Measurements from ENCODE around the gene OGFR.

Gene OGFR

DNA sequence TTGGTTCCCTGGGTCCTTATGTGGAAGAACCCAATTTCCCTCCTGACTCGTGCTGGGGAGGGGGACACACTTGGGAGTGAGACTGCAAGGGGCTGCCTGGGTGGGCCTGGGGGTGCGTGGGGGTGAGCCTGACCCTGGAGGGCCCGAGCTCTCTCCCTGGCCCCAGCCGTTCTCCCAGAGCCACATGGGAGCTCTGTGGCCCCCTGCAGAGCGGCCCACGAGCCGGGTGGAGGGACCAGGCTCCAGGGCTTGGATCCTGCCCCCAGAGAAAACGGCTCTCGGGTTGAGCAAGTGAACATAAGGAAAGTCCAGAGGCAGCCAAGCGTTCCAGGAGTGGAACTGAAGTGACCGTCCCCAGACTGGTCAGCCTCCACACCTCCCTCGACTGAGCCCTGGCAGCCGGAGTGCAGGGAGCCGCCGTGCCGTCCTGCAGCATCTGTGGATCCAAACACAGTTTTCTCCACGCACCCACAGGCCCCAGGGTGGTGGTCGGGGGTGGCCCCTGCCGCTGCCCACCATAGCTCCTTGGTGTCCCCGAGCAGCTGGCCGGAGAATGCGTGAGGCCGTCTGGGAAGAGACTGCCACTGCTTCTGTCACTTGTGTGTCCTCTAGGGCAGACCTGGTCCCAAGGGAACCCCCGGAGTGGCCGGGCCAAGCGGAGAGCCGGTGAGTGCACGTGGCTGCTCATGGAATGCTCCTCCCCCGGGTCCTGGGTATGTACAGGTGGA is 22.8 kb downstream of the OGFR start:
- DNase-seq, result no peak

DNA sequence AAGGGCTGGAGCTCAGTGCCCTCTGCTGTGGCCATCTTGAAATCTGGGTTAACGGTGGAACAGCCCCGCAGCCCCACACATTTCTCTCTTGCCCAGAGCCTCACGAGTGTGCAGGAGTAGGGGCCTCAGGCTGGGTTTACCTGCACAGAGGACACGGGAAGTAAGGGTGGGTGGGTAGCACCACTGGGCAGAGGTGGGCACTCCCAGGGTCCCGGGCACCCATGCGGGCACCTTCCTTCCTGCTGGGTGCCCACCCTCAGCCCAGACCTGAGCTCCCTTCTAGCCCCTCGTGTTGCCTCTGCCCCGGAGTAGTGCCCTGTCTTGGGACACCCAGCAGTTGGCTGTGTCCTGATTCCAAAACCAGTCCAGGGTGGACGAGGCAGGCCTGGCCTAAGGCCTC is 23.4 kb downstream of the OGFR start:
- no peak for DNase-seq

DNA sequence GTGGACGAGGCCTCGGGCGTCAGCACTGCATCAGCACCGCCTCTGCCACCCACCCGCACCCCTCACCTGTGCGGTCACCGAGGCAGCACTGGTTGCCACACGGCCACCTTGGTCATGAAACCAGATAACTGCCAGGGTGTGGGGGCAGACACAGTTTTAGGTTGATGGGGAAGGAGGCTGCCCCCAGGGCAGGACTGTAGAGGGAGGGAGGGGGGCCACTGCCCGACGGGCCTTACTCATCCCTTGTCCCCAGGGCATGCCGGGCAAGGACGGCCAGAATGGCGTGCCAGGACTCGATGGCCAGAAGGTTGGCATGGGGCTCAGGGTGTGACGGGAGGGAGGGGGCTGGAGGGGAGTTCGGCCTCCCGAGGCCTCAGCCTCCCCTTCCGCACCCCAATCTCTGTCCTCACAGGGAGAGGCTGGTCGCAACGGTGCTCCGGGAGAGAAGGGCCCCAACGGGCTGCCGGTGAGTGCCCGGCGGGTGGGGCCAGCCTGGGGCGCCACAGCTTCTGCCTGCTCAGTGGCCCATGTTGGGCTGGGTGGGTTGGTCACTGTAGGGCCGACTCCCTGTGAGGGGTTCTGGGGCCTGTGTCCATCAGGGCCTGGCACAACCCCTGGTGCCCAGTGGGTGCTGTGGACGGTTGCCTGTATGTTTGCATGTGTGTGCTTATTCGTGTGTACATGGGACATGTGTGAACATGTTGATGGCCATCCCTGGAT is 24.0 kb downstream of the OGFR start:
- DNase-seq, result no peak

DNA sequence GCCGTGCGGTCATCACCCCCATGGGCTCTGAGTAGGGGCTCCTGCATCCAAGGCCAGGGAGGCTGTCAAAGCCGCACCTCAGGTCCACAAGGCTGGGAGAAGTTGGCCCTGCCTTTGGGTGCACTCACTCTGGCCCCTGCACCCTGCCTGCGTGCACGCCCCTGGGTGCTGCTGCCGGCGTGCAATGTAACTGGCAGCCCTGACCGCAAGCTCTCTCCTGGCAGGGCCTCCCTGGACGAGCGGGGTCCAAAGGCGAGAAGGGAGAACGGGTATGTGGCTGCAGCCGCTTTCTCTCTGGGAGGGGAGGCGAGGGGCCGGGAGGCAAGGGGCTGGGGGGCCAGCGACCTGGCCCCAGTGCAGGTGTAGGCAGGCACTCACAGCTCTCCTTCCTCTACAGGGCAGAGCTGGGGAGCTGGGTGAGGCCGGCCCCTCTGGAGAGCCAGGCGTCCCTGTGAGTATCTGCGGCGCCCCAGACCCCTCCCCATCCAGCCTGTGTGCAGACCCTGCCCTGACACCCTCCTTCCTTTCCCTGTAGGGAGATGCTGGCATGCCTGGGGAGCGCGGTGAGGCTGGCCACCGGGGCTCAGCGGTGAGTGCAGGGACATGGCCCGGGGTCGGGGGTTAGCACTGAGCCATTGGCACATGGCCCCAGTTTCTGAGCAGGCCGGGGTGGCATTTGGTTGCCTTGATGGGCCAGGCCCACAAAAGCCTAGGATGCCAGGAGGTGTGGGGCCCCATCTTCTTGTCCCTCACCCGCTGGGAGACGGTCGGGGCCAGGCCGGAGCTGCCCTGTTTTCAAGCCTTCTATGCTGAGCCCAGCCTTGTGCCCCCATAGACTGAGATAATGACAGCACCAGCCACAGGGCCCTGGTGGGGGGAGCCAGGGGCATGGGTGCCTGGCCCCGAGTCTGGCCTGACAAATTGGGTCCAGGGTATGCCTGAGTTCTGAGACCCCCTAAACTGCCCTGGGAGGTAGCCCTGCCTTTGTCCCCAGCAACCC is 24.9 kb downstream of the OGFR start:
- no peak for DNase-seq

DNA sequence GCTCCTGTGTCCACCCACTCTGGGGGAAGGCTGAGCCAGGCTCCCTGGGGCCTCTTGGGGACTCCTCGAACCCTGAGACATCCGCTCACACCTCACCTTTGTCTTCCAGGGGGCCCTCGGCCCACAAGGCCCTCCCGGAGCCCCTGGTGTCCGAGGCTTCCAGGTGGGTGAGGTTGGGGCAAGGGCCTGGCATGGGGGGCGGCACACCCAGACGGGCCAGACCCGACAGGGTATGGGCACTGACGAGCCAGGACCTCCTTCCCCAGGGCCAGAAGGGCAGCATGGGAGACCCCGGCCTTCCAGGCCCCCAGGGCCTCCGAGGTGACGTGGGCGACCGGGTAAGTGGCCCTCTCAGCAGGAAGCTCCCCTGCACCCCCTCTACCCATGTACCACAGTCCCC is 25.6 kb downstream of the OGFR start:
- DNase-seq, result no peak

DNA sequence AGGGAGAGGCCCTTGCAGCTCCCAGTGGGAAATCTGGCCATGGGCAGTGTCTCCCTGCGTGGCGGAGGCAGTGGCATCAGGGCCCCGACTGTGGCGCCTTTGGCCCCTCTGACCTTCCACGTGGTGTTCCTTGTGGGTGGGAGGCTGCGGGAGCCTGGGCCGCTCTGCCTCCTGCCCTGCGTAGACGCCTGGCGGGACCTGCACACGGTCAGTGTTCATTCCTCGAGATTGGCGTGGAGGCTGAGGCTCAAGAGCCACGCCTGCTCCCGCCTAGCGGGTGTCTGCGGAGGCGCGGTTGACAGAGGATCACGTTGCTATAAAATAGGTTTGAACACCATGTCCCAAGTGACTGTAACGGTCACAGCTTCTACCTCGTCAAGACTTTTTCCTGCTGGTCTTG is 26.2 kb downstream of the OGFR start:
- no peak for DNase-seq

DNA sequence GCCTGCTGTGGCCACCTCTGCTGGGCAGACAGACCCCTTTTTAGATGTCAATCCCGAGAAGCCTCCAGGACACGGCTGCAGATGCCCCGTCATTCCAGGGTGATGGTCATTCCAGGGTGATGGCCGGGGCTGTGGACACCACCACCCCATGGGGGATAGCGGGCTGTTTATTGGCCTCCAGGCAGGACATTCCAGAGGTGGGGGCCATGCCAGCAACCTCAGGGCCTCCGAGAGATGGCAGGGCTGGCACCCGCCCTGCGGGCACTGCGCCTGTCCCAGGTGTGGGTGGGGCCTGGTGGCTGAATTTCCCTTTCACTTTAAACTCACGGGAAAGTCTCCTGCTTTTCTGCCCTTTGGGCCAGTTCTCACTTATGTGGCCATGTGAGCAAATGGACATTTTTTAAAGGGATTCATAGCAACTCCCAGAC is 26.7 kb downstream of the OGFR start:
- no peak for DNase-seq

DNA sequence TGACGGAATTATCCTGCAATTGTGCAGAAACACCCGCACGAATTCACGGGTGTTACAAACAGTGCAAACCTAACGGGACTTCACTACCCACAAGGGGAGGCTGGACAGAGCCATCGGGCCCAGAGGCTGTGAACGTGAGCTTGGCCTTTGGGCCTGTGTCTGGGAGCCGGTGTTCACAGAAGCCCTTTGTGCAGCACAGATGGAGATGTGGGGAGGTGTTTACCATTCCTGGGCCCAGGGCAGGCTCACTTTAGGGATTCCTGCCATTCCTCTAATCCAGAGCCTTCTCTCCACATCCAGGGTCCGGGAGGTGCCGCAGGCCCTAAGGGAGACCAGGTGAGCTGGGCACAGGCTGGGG is 27.2 kb downstream of the OGFR start:
- DNase-seq, result no peak

DNA sequence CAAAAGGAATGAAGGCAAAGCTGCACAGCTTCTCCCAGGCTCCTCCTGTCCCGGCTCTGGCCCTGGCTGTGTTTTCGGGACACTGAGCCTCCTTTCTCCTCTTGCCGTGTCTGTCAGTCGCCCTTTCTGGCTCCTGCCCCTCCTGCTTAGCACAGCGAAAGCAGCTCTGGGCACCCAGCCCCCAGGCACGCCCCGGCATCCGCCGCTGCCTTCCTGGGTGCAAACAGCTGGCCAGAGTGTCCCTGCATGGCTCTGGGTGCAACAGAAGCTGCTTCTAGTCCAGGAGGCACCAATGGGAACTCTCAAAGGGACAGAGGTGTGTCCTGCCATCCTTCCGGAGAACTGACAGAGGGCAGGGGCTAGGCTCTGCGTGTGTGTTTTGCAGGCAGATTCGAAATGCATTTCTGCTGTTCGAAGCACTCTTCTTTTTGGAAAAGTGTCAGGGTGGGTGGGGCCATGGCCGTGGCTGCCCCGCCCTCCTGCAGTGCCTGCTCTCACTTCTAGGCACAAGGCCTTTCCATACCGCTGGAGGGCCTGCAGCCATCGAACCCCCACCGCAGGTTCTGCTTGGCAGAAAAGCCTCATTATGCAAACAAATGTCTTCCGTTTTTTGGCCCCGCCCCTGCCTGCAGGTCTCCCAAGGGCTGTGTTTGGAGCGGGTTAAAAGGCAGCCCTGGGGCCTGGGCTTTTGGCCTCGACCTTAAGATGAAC is 27.7 kb downstream of the OGFR start:
- peak; percentile 27 for DNase-seq

DNA sequence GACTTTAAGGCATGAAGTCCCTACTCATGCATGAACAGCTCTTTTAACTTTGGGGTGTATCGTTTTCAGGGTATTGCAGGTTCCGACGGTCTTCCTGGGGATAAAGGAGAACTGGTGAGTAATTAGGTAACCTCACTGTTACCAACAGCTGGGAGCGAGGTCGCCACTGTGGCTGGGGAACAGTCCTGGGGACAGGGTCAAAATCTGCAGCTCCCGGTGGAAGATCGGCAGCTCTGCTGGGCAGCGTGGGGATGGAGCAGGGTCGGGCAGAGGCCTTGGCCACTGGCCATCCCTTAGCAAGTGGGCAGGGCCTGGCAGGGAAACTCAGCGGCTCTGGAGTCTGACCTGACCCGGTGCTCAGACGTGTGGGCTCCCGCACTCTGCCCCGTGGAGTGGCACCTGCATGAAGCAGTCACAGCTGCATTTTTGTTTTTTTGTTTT is 28.3 kb downstream of the OGFR start:
- no peak for DNase-seq

DNA sequence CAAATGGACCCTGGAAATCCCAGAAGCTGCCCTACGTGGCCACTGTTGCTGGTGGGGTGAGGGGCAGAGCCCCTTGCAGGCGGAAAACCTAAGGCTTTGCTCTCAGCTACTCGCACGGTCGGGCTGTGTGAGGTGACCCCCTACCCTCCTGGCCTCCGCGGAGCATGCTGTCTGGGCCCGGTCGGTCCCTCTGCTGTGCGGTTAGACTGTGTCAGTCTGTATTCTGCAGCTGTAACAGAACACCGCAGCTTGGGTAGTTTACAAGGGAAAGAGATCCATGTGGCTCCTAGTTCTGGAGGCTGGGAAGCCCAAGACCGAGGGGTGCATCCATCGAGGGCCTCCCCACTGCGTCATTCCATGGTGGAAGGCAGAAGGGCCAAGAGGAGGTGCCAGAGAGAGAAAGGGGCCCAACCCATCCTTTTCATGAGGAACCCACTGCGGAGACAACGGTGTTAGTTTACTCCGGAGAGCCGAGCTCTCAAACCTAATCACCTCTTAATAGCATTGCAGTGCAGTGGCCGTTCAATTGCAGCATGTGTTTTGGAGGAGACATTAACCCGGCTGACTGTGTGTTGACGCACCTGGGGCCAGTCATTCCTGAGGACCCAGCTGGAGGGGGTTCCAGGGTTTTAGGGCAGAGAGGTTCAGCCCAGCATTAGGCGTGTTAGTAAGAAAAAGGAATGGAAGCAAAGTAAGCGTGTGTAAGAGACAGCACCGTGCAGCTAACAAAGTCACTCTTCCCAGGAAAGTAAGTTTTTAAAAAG is 30.5 kb downstream of the OGFR start:
- DNase-seq, result no peak

DNA sequence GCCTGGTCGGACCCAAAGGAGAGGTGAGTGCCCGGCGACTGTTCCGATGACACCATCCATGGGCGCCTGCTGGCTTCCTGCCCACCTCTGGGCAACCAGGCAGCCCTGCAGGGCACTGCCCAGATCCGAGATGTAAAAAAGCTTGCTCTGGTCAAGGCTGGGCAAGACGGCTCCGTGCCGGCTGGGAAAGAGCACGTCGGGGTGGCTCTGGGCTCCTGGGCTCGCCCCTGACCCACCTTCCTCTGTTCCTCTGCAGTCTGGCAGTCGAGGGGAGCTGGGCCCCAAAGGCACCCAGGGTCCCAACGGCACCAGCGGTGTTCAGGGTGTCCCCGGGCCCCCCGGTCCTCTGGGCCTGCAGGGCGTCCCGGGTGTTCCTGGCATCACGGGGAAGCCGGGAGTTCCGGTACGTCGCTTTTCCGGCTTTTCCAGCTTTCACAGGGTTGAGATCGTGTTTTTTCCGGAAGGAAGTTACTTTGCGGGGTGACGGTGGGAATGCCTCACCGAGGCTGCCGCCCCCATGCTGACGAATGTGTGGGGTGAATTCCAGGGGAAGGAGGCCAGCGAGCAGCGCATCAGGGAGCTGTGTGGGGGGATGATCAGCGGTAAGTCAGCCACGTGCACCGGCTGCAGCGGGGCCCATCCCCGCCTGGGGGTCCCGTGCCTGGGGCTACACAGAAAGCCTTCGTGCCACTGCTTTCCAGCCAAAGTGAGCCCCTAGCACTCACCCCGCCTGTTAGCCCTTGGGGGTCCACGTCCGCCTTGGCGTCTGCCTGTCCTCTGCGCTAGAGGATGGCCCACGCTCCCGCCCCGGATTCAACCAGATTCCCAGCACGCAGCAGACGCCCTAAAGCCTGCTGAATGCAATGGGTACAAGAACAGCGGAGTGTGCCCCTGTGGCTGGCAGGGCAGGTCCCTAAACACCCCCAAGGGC is 31.6 kb downstream of the OGFR start:
- DNase-seq, result no peak

DNA sequence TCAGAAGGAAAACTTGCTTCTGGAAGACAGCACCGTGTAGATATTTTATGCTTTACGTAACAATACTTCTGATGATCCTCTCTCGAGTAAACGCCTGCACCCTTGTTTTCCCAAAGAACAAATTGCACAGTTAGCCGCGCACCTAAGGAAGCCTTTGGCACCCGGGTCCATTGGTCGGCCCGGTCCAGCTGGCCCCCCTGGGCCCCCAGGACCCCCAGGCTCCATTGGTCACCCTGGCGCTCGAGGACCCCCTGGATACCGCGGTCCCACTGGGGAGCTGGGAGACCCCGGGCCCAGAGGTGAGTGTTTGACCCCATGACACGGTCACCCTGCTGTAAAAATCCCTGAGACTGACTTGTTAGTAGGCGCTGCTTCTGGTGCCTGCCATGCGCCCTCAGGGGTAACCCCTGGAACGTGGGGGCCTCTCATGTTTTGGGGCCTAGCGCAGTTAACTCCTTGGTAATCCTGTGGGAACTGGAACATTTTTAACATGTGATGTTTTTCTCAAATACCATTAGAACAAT is 32.4 kb downstream of the OGFR start:
- no peak for DNase-seq

DNA sequence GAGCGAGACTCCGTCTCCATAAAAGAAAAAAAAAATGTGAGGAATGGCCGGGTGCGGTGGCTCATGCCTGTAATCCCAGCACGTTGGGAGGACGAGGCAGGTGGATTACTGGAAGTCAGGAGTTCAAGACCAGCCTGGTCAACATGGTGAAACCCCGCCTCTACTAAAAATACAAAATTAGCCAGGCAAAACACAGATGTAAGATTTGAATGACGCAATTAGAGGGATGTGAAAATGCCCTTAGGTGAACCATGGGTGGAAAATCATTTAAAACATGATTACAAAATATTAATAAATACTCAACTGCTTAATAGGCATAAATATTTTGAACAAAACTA is 33.1 kb downstream of the OGFR start:
- DNase-seq, result no peak

DNA sequence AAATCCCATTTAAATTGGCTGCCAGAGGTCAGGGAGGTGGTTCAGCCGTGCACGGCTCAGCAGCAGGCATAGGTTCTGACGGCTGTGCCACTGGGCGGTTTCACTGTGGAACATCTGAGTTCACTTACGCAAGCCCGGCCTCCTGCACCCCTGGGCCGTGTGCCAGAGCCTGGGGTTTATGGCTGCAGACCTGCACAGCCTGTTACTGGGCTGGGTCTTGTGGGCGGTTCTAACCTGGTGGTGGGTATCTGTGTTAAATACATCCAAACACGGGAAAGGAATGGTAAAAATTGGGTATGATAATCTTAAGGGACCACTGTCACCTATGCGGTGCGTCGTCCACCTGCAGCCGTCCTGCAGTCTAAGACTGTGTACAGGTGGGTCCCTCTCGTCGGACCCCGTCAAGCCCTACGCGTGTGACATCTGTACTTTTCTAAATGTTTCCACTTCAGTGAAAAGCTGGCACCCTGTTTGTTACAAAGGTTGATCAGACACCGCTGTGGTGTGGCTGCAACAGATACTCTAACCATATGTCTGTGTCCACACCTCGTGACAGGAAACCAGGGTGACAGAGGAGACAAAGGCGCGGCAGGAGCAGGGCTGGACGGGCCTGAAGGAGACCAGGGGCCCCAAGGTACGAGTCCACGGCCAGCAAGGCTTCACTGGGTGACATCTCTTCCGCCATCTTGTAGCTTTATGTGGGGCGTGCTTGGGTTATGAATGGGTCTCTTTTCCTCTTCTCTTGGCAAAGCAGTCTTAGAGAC is 33.7 kb downstream of the OGFR start:
- DNase-seq, result no peak

DNA sequence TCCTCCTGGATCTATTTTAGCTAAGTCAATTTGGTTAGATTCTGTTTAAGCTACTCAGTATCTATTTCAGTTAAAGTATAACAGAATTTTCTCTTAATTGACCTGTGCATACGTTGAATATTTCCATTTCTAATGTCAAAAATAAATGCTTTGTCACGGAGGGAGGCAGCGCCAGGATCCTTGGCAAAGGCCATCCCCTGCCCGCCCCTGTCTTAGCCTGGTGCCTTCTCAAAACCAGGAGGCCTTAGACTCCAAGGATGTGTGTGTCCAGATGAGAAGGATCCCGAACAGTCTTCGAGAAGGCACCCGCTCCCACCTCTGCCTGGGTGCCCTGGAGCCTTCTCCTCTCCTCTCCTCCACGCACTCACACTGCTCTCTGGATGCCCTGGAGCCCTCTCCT is 34.6 kb downstream of the OGFR start:
- DNase-seq, result no peak

DNA sequence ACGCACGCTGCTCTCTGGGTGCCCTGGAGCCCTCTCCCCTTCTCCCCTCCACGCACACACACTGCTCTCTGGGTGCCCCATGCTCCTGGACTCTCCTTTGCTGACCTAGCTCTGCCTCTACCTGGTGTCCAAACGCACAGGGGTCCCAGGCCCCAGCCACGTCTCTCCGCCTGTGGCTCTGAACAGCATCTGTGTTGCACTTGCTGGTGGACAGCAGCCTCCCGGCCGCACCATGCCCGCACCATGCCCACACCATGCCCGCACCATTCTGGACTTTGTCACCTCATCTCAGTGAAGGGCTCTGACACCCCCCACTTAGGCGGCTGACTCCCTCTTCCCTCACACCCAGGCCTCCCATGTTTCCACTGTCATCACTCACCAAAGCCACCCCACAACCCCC is 35.2 kb downstream of the OGFR start:
- DNase-seq, result no peak

DNA sequence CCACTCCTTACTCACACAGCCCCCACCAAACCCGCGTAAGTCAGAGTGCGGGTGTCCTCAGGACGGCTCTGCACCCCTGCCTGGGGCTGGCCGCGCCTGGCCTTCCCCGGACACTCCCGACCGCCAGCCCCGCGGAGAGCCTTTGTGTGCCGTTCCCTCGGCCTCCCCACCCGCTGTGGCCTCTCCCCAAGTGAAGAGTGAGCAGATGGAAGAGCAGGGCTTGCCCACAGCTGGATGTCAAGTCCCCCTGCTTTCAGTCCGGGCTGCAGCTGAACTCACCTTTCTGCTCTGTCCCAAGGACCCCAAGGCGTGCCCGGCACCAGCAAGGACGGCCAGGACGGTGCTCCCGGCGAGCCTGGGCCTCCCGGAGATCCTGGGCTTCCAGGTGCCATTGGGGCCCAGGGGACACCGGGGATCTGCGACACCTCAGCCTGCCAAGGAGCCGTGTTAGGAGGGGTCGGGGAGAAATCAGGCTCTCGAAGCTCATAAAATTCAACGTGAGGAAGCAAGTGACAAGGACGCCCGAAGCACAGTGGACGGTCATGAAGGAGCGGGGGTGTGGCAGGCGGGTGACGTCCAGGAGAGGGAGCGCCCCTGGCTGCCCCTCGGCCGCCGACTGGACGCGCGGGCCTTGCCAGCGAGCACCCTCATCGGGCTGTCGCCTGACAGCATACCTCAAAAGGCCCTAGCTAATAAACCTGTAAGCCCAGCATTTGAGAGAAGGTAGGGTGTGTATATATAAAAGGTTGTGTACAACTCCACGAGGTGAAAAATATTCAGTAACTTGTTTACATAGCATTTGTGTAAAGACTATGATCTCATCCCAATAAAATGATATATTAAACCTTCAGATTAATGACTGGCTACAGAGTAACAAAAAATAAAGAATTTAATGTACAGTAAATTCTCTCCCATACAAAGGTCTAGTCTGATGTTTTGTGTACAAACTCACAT is 35.9 kb downstream of the OGFR start:
- no peak for DNase-seq

DNA sequence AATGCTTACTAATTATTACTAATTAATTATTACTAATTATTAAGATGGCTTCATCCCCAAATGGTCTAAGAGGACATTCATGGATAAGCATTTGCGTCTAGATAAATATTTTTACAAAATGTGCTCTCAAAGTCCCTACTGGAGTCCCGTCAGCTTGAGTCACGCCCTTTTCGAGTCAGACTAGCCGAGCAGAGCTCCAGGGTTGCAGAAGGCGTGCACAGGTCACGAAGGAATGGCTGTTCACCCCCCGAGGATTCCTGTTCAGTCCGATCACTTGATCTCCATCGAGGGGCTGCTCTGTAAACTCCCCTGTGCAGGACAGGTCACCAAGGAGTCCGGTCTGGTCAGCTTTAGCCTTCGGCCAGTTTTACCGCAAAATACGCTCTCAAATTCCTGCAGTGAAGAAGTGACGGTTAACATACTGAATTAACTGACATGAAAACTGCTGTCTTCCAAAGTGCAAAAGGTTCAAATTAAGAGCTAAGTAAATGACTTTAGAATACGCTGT is 37.1 kb downstream of the OGFR start:
- DNase-seq, result no peak
